Kidney epithelial cell (primary cell): Measurements from ENCODE around the gene ARGFX. TPM values are rescaled to one million over a fixed set of nuclear protein-coding genes. Genes with fewer than 3 reads are reported as not detected.

ENCODE experiments used
- DNase-seq: peaks from one replicate; pipeline ENCODE4 v3.0.0-alpha.2; 2010; ENCODE audit warnings: low read depth
- H3K27me3 ChIP-seq: 2 replicates; pipeline ENCODE4 v1.6.0; 2011; ENCODE audit warnings: low read length; ENCODE audit not compliant: control insufficient read depth, insufficient read depth
- H3K36me3 ChIP-seq: 2 replicates; pipeline ENCODE4 v1.5.1; 2011; ENCODE audit warnings: low read length; ENCODE audit not compliant: control insufficient read depth, insufficient read depth
- H3K4me3 ChIP-seq: 2 replicates; pipeline ENCODE4 v1.5.1; 2011; ENCODE audit warnings: low read depth, mild to moderate bottlenecking, control low read depth, low read length
- total RNA-seq: library from RNA; depleted of rRNA; stranded (reverse); fragments of >200 nt; gene quantifications from 2 replicates; pipeline ENCODE4 v1.2.3, GENCODE V29; 2015
- TF ChIP-seq, protein P1 (sequence below): IDR thresholded peaks from 2 replicates; pipeline ENCODE4 v1.5.1; 2011; ENCODE audit warnings: mild to moderate bottlenecking, moderate library complexity, low read length, control low read depth, inconsistent platforms; ENCODE audit not compliant: insufficient read depth, poor library complexity, severe bottlenecking

Gene ARGFX
- total RNA-seq, 1 donor from 2014 or later: not detected

DNA sequence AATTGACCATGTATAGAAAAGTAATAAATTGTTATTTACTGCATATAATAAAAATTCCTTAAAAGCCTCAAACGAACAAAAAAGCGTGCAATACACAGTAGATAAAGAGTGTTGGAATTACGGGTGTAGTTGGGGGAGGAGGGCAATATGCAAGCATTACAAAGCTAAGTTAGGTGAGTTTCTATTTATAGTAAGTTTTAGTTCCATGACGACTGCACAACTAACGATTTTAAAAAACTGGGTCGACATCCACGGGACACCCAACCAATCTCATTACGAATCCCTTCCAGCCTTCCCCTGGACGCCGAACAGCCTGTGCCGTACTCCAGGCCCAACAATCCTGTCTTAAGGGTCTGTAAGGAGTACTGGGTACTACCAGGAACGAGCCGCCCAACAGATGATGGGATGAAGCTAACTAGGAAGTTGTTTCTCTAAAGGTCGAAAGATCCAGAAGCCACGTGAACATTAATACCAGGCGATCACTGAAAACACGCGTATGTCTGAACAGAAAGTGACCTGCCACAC, 22.6 kb upstream of the ARGFX start:
- DNase-seq: no peak
- Histone ChIP-seq H3K36me3 (no peaks in the 10 kb centered on the region), H3K27me3 (no peaks in the 10 kb centered on the region), H3K4me3 (peak overlapping the region; percentile 78)
- TF ChIP-seq, protein P1, sequence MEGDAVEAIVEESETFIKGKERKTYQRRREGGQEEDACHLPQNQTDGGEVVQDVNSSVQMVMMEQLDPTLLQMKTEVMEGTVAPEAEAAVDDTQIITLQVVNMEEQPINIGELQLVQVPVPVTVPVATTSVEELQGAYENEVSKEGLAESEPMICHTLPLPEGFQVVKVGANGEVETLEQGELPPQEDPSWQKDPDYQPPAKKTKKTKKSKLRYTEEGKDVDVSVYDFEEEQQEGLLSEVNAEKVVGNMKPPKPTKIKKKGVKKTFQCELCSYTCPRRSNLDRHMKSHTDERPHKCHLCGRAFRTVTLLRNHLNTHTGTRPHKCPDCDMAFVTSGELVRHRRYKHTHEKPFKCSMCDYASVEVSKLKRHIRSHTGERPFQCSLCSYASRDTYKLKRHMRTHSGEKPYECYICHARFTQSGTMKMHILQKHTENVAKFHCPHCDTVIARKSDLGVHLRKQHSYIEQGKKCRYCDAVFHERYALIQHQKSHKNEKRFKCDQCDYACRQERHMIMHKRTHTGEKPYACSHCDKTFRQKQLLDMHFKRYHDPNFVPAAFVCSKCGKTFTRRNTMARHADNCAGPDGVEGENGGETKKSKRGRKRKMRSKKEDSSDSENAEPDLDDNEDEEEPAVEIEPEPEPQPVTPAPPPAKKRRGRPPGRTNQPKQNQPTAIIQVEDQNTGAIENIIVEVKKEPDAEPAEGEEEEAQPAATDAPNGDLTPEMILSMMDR: no peak

DNA sequence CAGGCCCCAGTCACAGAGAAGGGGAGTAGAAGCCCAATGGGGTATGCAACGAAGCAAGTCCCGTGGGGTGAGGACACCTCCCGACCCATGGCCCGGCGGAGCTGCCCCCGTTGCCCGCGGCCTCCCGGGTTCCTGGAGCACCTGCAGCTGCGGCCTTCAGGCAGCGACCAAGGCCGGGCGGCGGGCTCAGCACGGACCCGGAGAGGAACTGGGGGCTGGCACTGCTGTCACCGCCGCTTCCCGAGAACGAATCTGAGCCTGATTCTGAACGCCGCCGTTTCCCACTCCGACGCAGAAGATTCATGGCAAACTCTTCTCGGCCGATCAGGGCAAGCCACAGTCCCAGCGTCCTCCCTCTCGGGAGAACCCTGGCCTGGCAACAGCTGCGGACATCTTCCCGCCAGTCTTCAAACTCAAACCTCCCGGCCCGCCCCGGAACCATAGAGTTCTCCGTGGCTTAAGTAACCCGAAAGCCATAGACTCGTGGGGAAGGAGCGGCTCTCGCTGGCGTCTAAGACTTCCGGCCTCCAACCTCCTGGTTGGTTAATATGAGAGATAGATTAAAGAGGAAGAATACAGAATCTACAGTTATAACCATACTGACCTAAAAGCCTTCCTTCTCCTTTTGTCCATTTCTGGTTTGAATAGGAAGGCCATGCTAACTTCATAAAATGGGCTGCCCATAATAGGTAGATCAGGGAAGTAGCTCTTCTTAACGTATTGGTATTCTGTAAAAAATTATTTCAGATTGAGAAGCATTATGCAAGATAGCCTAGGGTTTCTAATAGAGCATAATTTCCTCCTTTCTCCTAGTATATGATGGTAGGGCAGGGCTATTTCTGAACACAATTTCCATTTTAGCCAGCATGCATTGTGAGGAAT, 21.9 kb upstream of the ARGFX start, which contains the start of gene POLQ:
Gene POLQ (minus strand): TSS at position 415 of the 882 bp plus-strand sequence. CDS start 111 bp downstream, at position 304.
- Histone ChIP-seq H3K27me3 (no peaks in the 10 kb centered on the region), H3K36me3 (no peaks in the 10 kb centered on the region)
- peak; percentile 80 for DNase-seq

DNA sequence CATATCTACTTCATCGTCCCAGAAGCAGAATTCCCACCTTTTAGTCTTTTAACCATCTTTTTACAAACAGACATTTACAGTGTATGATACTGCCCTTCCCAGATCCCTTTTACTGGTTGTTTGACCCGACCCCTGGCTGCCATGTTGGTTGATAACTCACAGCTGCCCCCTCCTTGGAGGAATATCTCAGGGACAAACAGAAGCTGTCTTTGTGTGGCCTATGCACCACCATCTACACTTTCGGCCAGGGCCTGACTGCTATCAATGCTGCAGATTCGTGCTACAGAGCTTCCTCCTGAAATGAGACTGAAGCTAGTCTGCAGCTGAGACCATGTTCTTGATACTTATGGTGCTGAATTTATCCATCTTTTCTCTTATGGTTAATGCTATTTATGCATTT, 15.4 kb upstream of the ARGFX start:
- no peak for DNase-seq
- TF ChIP-seq, protein P1: no peak
- Histone ChIP-seq H3K36me3 (no peaks in the 10 kb centered on the region), H3K27me3 (no peaks in the 10 kb centered on the region), H3K4me3 (no peak overlapping the region)

More for the DNA sequence above, 21.9 kb upstream of the ARGFX start, which contains the start of gene POLQ:
- TF ChIP-seq, protein P1: no peak
- peak within 1 kb of the TSS; percentile 78 for H3K4me3 ChIP-seq

DNA sequence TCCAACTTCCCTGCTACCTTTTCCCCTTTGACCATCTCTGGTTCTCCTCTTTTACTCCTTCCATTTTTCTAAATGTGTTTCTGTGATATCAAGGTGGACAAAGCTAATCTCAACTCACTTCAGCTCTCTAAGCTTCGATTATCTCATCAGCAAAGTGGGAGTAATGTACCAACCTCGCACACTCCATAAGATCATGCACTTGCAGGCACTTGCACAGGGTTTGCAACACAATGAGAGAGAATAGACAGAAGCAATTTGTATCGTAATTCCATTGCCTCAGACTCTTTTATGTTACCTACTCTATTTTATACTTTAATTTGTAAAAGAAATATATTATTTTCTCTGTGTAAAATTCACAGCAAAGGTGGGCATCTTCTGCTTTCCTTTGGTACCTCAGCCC, 15.0 kb upstream of the ARGFX start:
- H3K27me3 ChIP-seq: no peaks in the 10 kb centered on the region
- no peak for DNase-seq
- no peaks in the 10 kb centered on the region for H3K36me3 ChIP-seq
- no peak overlapping the region for H3K4me3 ChIP-seq
- TF ChIP-seq, protein P1: no peak

DNA sequence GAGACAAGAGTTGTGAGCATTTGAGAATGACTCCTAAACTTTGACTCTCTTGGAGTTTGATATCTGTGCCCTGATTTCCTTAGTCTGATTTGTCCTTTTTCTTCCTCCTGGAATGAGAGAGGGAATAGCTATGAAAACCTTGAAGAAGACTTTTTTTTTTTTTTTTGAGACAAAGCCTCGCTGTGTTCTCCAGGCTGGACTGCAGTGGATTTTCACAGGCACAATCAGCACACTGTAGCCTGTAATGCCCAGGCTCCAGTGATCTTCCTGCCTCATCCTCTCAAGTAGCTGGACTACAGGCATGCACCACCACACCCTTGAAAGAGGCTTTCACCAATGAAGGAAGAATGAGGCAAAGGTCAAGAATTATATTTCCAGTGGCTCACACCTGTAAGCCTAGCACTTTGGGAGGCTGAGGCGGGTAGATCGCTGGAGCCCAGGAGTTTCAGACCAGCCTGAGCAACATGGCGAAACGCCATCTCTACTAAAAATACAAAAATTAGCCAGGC, 10.3 kb upstream of the ARGFX start:
- no peaks in the 10 kb centered on the region for H3K27me3 ChIP-seq

More for the DNA sequence above, 10.3 kb upstream of the ARGFX start:
- TF ChIP-seq, protein P1: no peak
- no peak overlapping the region for H3K4me3 ChIP-seq
- no peak for DNase-seq
- H3K36me3 ChIP-seq: no peaks in the 10 kb centered on the region
